Right lobe of liver (tissue), 6 donors: Measurements from ENCODE around the gene HGS. TPM values are rescaled to one million over a fixed set of nuclear protein-coding genes. Genes with fewer than 3 reads are reported as not detected.

Experiments used
- ATAC-seq, 4 donors: fragments of 200-7000 bp; cut with Tn5 transposase; one replicate each; pipeline ENCODE4 v1.9.1; 2020; ENCODE audit warnings: mild to moderate bottlenecking in 4 of 4, moderate library complexity in 4 of 4
- DNase-seq, 3 donors: peaks; one replicate each; pipeline ENCODE4 v3.0.0-alpha.2; 2020
- H3K27ac ChIP-seq, 3 donors: fragments of 200-600 bp; one replicate each; pipeline ENCODE4 v1.8.0; 2022
- H3K27me3 ChIP-seq, 2 donors: fragments of 200-600 bp; one replicate each; pipeline ENCODE4 v1.8.0; 2022
- H3K36me3 ChIP-seq, 4 donors: fragments of 200-600 bp; sonication (generic) in 1 of 4; one replicate each; pipeline versions ENCODE4 v1.5.1 to v1.8.0; 2017 to 2022; ENCODE audit warnings: control low read depth in 1 of 4
- H3K4me1 ChIP-seq, 4 donors: fragments of 200-600 bp; sonication (generic) in 1 of 4; one replicate each; pipeline versions ENCODE4 v1.5.1 to v1.8.0; 2017 to 2022; ENCODE audit warnings: control low read depth in 1 of 4
- H3K4me3 ChIP-seq, 3 donors: fragments of 200-600 bp; one replicate each; pipeline ENCODE4 v1.8.0; 2022
- H3K9me3 ChIP-seq, 4 donors: fragments of 200-600 bp; sonication (generic) in 1 of 4; one replicate each; pipeline versions ENCODE4 v1.5.1 to v1.8.0; 2017 to 2022; ENCODE audit warnings: control low read depth in 1 of 4
- POLR2A ChIP-seq: fragments of 450-650 bp; IDR thresholded peaks from one replicate; pipeline ENCODE4 v1.6.1; 2017; ENCODE audit warnings: antibody characterized with exemption, mild to moderate bottlenecking
- WGBS: methylation state at CpG from one replicate; pipeline ENCODE4 v1.1.6; 2018; ENCODE audit warnings: low coverage, low lambda C conversion rate; ENCODE audit not compliant: insufficient coverage; ENCODE audit errors: missing lambda C conversion rate; 5-methylcytosine and 5-hydroxymethylcytosine counted together
- intact Hi-C, 2 donors: fragments of 100-400 bp; cut with DNase I; formaldehyde crosslinking; loops; one replicate each; pipeline versions ENCODE4 v1.11.2 to v1.14.1; 2022
- total RNA-seq, 6 experiments: library from RNA; depleted of rRNA in 2 of 6; stranded (reverse); fragments of >200 nt in 2 of 6; fragmentation: NEBNext Ultra II Directional in 3 of 6; extraction: Animal tissue kit (Norgen Biotek cat#: 25700) in 3 of 6; gene quantifications; one replicate each; pipeline versions ENCODE4 v1.1.0 to v1.2.4, GENCODE V29; 2016 to 2023
- TF ChIP-seq, protein P1 (sequence below), 4 donors: fragments of 200-600 bp in 3 of 4; fragments of 450-650 bp in 1 of 4; IDR thresholded peaks; one replicate each; pipeline versions ENCODE4 v1.5.1 to v1.8.0; 2016 to 2022; ENCODE audit warnings: antibody characterized with exemption in 4 of 4, mild to moderate bottlenecking in 2 of 4
- donor health status: DM: no; HTN: yes; CAD: no.
- donor health status: DM: no; HTN: no; CAD: no.
- donor health status: DM: no; HTN: no; CAD: no.
- donor health status: DM: no; HTN: yes; CAD: no.
- donor health status: DM: no; HTN: yes; CAD: no.

Gene HGS
- total RNA-seq, 6 experiments from 2014 or later: 30.6 to 46.3 (median 37.3) TPM

DNA sequence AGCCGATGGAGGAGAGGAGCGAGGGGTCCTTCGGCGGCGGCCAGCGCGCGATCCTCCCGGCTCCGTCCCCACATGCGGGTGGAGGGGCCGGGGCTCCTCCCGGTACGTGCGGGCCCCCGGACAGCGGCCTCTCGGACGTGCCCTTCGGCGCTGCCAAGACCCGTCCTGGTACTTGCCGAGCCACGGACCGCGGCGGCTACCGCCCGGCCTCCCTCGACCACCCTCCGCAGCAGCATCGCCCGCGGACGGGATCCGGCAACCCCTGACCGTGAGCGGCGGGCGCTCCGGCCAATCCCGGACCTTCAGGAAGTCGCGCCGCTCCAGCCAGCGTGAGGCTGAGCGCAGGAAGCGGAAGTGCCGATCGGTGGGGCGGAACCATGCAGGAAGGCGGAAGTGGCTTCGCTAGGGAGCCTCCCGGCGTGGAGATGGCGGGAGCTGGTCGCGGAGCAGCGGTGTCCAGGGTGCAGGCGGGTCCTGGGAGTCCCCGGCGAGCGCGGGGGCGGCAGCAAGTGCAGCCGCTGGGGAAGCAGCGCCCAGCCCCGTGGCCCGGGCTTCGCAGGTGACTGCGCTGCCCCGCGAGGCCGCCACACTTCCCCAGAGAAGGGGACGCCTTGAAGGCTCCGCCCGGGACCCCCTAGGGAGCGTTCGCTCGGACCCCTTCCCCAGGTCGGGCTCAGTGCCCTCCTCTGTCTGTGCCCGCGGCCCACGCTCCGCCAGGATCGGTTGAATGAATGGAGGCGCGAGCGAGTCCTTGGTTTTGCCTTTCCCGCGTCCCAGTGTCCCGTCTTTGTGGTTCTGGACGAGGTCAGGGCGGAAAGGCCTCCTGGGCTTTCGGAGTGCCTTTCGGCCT, 17.2 kb upstream of the HGS start, which contains the start of the genes CCDC137 and OXLD1:
Gene CCDC137 (plus strand): TSS at position 396 of the 850 bp plus-strand sequence. CDS start 30 bp downstream, at position 426.
Gene OXLD1 (minus strand): TSS at position 264 of the 850 bp plus-strand sequence. CDS start 28 bp downstream, at position 236.
- H3K27ac ChIP-seq: peak within 1 kb of the TSS; percentile 55 to 86 (median 71)
- WGBS: 0% methylated on average over 10 of the region's 96 CpGs
- H3K4me1 ChIP-seq: peaks cover 0 to 15% (median 3%) of the 10 kb centered on the region in 4 donors
- peak within 1 kb of the TSS; percentile 98 for H3K4me3 ChIP-seq
- ATAC-seq (peak; percentile 98 to 99 (median 98)), DNase-seq (peak; percentile 98)
- peaks cover 0 to 24% (median 5%) of the 10 kb centered on the region in 4 donors for H3K36me3 ChIP-seq
- intact Hi-C loops: no loop called here
- no peaks in the 10 kb centered on the region for H3K27me3 ChIP-seq
- TF ChIP-seq, protein P1, sequence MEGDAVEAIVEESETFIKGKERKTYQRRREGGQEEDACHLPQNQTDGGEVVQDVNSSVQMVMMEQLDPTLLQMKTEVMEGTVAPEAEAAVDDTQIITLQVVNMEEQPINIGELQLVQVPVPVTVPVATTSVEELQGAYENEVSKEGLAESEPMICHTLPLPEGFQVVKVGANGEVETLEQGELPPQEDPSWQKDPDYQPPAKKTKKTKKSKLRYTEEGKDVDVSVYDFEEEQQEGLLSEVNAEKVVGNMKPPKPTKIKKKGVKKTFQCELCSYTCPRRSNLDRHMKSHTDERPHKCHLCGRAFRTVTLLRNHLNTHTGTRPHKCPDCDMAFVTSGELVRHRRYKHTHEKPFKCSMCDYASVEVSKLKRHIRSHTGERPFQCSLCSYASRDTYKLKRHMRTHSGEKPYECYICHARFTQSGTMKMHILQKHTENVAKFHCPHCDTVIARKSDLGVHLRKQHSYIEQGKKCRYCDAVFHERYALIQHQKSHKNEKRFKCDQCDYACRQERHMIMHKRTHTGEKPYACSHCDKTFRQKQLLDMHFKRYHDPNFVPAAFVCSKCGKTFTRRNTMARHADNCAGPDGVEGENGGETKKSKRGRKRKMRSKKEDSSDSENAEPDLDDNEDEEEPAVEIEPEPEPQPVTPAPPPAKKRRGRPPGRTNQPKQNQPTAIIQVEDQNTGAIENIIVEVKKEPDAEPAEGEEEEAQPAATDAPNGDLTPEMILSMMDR (IDR thresholded peaks at IDR 0.05): no peak
- peak; percentile 74 for TF ChIP-seq POLR2A
- H3K9me3 ChIP-seq: no peaks in the 10 kb centered on the region

DNA sequence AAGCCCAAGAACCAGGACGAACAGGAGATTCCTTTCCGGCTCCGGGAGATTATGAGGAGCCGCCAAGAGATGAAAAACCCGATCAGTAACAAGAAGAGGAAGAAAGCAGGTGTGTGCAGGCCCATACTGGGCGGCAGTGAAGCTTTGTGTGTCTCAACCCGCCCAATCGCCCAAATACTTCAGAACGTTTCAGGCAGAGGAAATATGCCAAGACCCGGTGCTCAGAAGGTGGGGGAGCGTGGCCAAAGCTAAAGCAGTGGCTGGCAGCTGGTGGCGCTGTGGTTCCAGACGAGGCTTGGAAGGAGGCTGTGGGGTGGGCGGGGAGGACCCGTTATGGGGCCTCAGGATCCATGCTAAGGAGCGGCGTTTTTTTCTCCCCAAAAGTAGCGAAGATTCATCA, 16.1 kb upstream of the HGS start:
- Histone ChIP-seq H3K36me3 (peaks cover 0 to 36% (median 6%) of the 10 kb centered on the region in 4 donors), H3K27ac (no peak overlapping the region), H3K27me3 (no peaks in the 10 kb centered on the region), H3K4me1 (peaks cover 0 to 15% (median 3%) of the 10 kb centered on the region in 4 donors), H3K4me3 (peak overlapping the region; percentile 98), H3K9me3 (no peaks in the 10 kb centered on the region)
- ATAC-seq (no peak), DNase-seq (no peak)
- intact Hi-C loops: no loop called here
- 88% methylated on average over 15 of the region's 18 CpGs for WGBS
- TF ChIP-seq, protein P1 (IDR thresholded peaks at IDR 0.05): no peak
- TF ChIP-seq POLR2A: no peak

DNA sequence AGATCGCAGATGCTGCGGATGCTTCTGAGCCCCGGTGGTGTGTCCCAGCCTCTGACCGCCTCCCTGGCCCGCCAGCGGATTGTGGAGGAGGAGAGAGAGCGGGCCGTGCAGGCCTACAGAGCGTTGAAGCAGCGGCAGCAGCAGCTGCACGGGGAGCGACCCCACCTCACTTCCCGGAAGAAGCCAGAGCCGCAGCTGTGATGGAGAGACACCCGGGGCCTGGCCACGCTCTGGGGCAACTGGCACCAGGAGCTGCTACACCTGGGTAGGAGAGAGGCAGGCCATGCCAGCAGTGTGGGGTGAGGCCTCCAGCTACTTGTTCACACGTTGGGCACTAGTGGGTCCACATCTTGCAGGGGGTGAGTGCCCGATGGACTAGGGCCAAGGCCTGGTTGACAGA, 11.3 kb upstream of the HGS start:
- peaks cover 0 to 44% (median 8%) of the 10 kb centered on the region in 4 donors for H3K36me3 ChIP-seq
- peak in 1 of 4 donors; percentile 5 for ATAC-seq
- WGBS: 83% methylated on average over 4 of the region's 18 CpGs

DNA sequence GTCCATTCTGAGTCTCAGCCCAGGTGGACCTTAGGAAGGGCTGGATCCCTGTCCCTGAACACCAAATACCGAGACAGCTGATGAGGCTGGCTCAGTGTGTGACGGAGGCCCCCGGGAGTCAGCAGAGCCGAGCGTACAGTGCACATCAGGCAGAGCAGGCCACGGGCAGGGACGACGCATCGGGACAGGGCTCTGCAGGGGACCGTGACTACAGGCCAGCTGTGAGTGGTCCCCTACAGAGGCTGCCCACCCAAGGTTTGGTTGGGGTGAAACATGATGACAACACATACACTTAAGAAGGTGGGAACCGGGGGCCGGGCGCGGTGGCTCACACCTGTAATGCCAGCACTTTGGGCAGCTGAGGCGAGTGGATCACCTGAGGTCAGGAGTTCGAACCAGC, 10.9 kb upstream of the HGS start:
- WGBS: 91% methylated on average over 6 of the region's 16 CpGs
- ATAC-seq: peak in 1 of 4 donors; percentile 5
- peak in 1 of 3 donors; percentile 11 for DNase-seq
- Histone ChIP-seq H3K4me1 (peaks cover 0 to under 1% (median 0%) of the 10 kb centered on the region in 4 donors), H3K27me3 (no peaks in the 10 kb centered on the region), H3K9me3 (no peaks in the 10 kb centered on the region), H3K27ac (no peak overlapping the region), H3K4me3 (no peak overlapping the region), H3K36me3 (peaks cover 0 to 44% (median 8%) of the 10 kb centered on the region in 4 donors)
- no peak for TF ChIP-seq POLR2A
- TF ChIP-seq, protein P1 (IDR thresholded peaks at IDR 0.05): no peak
- intact Hi-C loops: loop anchor here in 1 of 2 donors (5.0 kb wide), 1 partner anchor 34 kb away; no protein-coding TSS in a partner anchor

More for the DNA sequence above, 11.3 kb upstream of the HGS start:
- intact Hi-C loops: loop anchor here in 1 of 2 donors (5.0 kb wide), 1 partner anchor 35 kb away; no protein-coding TSS in a partner anchor
- no peak for TF ChIP-seq POLR2A
- TF ChIP-seq, protein P1 (IDR thresholded peaks at IDR 0.05): no peak
- DNase-seq: peak in 1 of 3 donors; percentile 20
- H3K9me3 ChIP-seq: no peaks in the 10 kb centered on the region
- H3K4me3 ChIP-seq: no peak overlapping the region
- H3K27ac ChIP-seq: no peak overlapping the region
- no peaks in the 10 kb centered on the region for H3K27me3 ChIP-seq
- H3K4me1 ChIP-seq: peaks cover 0 to 5% (median 0%) of the 10 kb centered on the region in 4 donors
